Measurements from ENCODE around the gene ABHD12.

ABHD12 gene

GRCh38 chr20:25282796-25283195, 107.8 kb downstream of the ABHD12 start (continued):
- TF ChIP-seq TCF4 (CRISPR knock-in tag; IDR thresholded peaks at IDR 0.05; ENCODE audit: borderline replicate concordance) (no peak), BACH2 (CRISPR knock-in tag; IDR thresholded peaks at IDR 0.05; ENCODE audit: borderline replicate concordance) (no peak)
- TF ChIP-seq, protein P1, sequence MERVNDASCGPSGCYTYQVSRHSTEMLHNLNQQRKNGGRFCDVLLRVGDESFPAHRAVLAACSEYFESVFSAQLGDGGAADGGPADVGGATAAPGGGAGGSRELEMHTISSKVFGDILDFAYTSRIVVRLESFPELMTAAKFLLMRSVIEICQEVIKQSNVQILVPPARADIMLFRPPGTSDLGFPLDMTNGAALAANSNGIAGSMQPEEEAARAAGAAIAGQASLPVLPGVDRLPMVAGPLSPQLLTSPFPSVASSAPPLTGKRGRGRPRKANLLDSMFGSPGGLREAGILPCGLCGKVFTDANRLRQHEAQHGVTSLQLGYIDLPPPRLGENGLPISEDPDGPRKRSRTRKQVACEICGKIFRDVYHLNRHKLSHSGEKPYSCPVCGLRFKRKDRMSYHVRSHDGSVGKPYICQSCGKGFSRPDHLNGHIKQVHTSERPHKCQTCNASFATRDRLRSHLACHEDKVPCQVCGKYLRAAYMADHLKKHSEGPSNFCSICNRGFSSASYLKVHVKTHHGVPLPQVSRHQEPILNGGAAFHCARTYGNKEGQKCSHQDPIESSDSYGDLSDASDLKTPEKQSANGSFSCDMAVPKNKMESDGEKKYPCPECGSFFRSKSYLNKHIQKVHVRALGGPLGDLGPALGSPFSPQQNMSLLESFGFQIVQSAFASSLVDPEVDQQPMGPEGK (CRISPR knock-in tag; IDR thresholded peaks at IDR 0.05; ENCODE audit: borderline replicate concordance), result no peak

GRCh38 chr20:25282034-25282781, 108.4 kb downstream of the ABHD12 start:
- no peak for TF ChIP-seq POU6F1 (CRISPR knock-in tag; IDR thresholded peaks at IDR 0.05; ENCODE audit: borderline replicate concordance, low read depth)
- no peak for ATAC-seq

DNA sequence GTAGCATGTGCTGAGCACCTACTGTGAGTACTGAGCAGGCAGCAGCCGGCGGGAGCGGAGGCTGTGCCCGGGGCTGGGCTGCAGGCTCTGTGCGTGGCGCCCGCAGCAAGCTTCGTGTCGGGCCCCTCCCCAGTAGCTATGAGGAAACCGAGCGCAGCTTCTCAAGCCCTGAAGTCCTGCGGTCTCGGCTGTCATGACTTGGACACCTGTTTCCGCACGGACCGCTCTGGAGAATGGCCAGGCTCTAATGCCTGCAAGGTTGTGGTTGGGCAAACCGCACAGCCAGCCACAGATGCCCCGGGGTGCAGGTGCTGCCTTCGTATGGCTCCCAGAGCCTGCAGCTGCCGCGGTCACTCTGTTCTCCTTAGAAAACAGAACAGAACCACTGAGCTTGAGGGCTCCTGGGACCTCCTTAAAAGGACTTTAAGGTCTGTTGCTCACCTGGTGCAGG, 109.1 kb downstream of the ABHD12 start:
- TF ChIP-seq RARB (CRISPR knock-in tag; IDR thresholded peaks at IDR 0.05) (no peak), BACH2 (CRISPR knock-in tag; IDR thresholded peaks at IDR 0.05; ENCODE audit: borderline replicate concordance) (no peak), TCF4 (CRISPR knock-in tag; IDR thresholded peaks at IDR 0.05; ENCODE audit: borderline replicate concordance) (no peak), GLIS3 (CRISPR knock-in tag; IDR thresholded peaks at IDR 0.05) (no peak), CSRNP3 (CRISPR knock-in tag; IDR thresholded peaks at IDR 0.05) (no peak), ZFP3 (CRISPR knock-in tag; IDR thresholded peaks at IDR 0.05) (no peak), ZFP30 (CRISPR knock-in tag; IDR thresholded peaks at IDR 0.05) (no peak), ARNTL (CRISPR knock-in tag; IDR thresholded peaks at IDR 0.05; ENCODE audit: borderline replicate concordance, low read depth) (no peak), ESRRG (CRISPR knock-in tag; IDR thresholded peaks at IDR 0.05) (no peak), POU6F1 (CRISPR knock-in tag; IDR thresholded peaks at IDR 0.05; ENCODE audit: borderline replicate concordance, low read depth) (no peak), CSDC2 (CRISPR knock-in tag; IDR thresholded peaks at IDR 0.05) (no peak), TOX (CRISPR knock-in tag; IDR thresholded peaks at IDR 0.05; ENCODE audit: borderline replicate concordance) (no peak), TSHZ2 (CRISPR knock-in tag; IDR thresholded peaks at IDR 0.05) (no peak), ZC3H10 (CRISPR knock-in tag; IDR thresholded peaks at IDR 0.05) (no peak), ZNF565 (CRISPR knock-in tag; conservative IDR thresholded peaks at IDR 0.05; ENCODE audit: low read depth) (no peak), ISL1 (CRISPR knock-in tag; IDR thresholded peaks at IDR 0.05) (no peak), CREB5 (CRISPR knock-in tag; IDR thresholded peaks at IDR 0.05; ENCODE audit: low read depth) (no peak), ZNF70 (CRISPR knock-in tag; IDR thresholded peaks at IDR 0.05) (no peak), OSR1 (CRISPR knock-in tag; IDR thresholded peaks at IDR 0.05) (no peak)
- ATAC-seq, result no peak
